ENCODE results near the gene CCDC12. TPM values are rescaled to one million over a fixed set of nuclear protein-coding genes. Genes with fewer than 3 reads are reported as not detected.

The CCDC12 gene
- total and polyA plus RNA-seq, 9 of the 15 experiments (the other 6 are each of a cell fraction or from before 2014, with no cell fraction given): 8.9 to 201 (median 86.9) TPM

DNA sequence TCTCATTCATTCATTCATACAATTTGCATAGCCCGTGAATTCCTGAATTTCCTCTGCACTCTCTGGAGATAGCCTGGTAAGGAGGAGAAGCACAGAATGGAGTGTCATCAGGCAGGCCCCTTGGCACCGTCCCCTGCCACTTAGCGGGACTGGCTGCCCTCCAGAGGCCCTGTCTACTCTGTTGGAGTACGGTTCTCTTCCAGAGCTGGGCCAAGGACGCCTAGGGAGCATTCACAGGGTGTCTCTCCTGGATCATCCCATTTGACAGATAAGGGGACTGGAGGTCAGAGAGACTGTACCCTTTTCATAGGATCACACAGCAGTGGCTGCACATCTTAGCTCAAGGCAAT lies 51.0 kb downstream of the CCDC12 start (continued):
- TF ChIP-seq, protein P1, sequence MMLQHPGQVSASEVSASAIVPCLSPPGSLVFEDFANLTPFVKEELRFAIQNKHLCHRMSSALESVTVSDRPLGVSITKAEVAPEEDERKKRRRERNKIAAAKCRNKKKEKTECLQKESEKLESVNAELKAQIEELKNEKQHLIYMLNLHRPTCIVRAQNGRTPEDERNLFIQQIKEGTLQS (IDR thresholded peaks at IDR 0.05): no peak
- TF ChIP-seq, protein P1 (CRISPR knock-in tag; conservative IDR thresholded peaks at IDR 0.05): no peak

DNA sequence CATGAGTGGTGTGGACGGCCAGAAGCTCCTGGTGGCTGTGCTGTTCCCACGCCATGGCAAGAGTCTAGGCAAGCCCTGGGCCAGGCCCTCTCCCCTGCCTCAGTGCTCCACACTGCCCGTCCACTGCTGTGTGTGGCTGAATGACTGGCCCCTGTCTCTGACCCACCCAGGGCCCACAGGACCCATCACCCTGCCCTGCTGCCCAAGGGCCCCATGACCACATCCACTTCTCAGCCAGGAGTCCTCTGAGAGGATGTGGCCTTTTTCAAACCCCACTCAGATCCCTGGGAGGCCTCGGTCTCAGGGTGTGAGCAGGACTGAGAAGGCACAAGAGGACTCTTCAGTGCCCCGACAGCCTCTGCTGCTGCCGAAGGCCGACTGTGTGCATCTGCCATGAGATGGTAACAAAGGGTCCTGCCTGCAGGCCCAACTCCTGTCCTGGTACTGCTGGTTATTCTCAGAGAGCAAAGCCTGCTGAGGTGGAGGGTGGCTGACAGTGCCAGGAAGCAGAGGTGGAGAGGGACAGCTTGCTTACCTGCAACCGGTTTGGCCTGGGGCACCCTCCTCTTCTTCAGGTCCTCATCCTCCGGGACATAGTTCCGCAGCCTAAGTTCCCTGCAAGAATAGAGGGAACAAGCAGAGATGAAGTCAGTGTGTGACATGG lies 51.5 kb downstream of the CCDC12 start:
- 96% methylated on average over 10 of the region's 10 CpGs for WGBS (ENCODE audit: insufficient coverage, low coverage, missing lambda C conversion rate)
- no peak for ATAC-seq
- peaks cover 93% of the 10 kb centered on the region for H3K36me3 ChIP-seq (ENCODE audit: control insufficient read depth, insufficient read depth, low read length)
- H3K9me3 ChIP-seq (replicated peaks; ENCODE audit: control insufficient read depth, insufficient read depth, low read depth, low read length): no peaks in the 10 kb centered on the region
- no TSS peak for BruUV-seq (replicated peaks)
- no peak overlapping the region for H3K4me3 ChIP-seq
- H3K27ac ChIP-seq (ENCODE audit: extremely low read depth, low read depth, low read length): no peak overlapping the region
- in situ Hi-C loops (cut with MboI) (no loop called here), intact Hi-C loops (cut with micrococcal nuclease) (no loop called here)
- CTCF ChIA-PET (ENCODE audit: low intra/inter-chr PET ratio): interaction anchor here (2.7 kb wide), 1 partner anchor 72 kb away, joined by 33 read pairs; no protein-coding TSS in a partner anchor
- H4K20me1 ChIP-seq (replicated peaks; ENCODE audit: control insufficient read depth, insufficient read depth, low read length): no peaks in the 10 kb centered on the region; the same call in 1 of the 2 replicates
- no peak for DNase-seq (ENCODE audit: extremely low read depth in 1 of 4, low spot score in 3 of 4)
- H2AFZ ChIP-seq (ENCODE audit: low read depth, low read length): no peak overlapping the region
- POLR2A ChIA-PET: interaction anchor here (0.7 to 1.2 kb wide), 3 partner anchors 10 to 225 kb away, joined by 3 read pairs; no protein-coding TSS in a partner anchor
- no peaks in the 10 kb centered on the region for H3K4me1 ChIP-seq (replicated peaks in 1 of 2; ENCODE audit: control insufficient read depth in 2 of 2, insufficient read depth in 2 of 2, low read length in 2 of 2)
- 0 out of 2 replicates have a peak, but pooled peaks have one; percentile 30 for TF ChIP-seq POLR2G (IDR thresholded peaks at IDR 0.05; ENCODE audit: low read depth, low read length)
- TF ChIP-seq, protein P2, sequence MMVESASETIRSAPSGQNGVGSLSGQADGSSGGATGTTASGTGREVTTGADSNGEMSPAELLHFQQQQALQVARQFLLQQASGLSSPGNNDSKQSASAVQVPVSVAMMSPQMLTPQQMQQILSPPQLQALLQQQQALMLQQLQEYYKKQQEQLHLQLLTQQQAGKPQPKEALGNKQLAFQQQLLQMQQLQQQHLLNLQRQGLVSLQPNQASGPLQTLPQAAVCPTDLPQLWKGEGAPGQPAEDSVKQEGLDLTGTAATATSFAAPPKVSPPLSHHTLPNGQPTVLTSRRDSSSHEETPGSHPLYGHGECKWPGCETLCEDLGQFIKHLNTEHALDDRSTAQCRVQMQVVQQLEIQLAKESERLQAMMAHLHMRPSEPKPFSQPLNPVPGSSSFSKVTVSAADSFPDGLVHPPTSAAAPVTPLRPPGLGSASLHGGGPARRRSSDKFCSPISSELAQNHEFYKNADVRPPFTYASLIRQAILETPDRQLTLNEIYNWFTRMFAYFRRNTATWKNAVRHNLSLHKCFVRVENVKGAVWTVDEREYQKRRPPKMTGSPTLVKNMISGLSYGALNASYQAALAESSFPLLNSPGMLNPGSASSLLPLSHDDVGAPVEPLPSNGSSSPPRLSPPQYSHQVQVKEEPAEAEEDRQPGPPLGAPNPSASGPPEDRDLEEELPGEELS (CRISPR knock-in tag; IDR thresholded peaks at IDR 0.05; ENCODE audit: borderline replicate concordance): no peak
- H3K79me2 ChIP-seq (ENCODE audit: control insufficient read depth, insufficient read depth, low read length): peaks cover 28% of the 10 kb centered on the region
- peak overlapping the region in 1 of 2 experiments; percentile 8; a peak in 1 of 4 replicates for H3K9ac ChIP-seq (ENCODE audit: insufficient read depth in 1 of 2, low read depth in 2 of 2, low read length in 2 of 2)
- H3K4me2 ChIP-seq (ENCODE audit: insufficient read depth, low read length): no peak overlapping the region
- H3K27me3 ChIP-seq (ENCODE audit: control insufficient read depth in 2 of 2, insufficient read depth in 2 of 2, low read length in 2 of 2): no peaks in the 10 kb centered on the region
- H3K9me1 ChIP-seq (ENCODE audit: control insufficient read depth, insufficient read depth, low read length): no peaks in the 10 kb centered on the region
- no peak for FAIRE-seq
